RWPE2 (cell line): ENCODE data around the gene C12orf56.

Experiments
- ATAC-seq: fragments of 200-7000 bp; cut with Tn5 transposase; 3 replicates; pipeline ENCODE4 v1.9.1; 2021; ENCODE audit warnings: low read depth
- DNase-seq: peaks from one replicate; pipeline ENCODE4 v3.0.0-alpha.2; 2020; ENCODE audit warnings: low spot score
- H3K27ac ChIP-seq: fragments of 450-650 bp; 2 replicates; pipeline ENCODE4 v1.5.1; 2017; ENCODE audit warnings: mild to moderate bottlenecking; ENCODE audit not compliant: poor library complexity, severe bottlenecking
- H3K27me3 ChIP-seq: fragments of 250-450 bp; sonication (Bioruptor Pico); 2 replicates; pipeline ENCODE4 v1.5.1; 2021; ENCODE audit warnings: mild to moderate bottlenecking, moderate library complexity; ENCODE audit not compliant: insufficient read depth, poor library complexity, severe bottlenecking
- H3K36me3 ChIP-seq: fragments of 250-450 bp; sonication (Bioruptor Pico); 2 replicates; pipeline ENCODE4 v1.5.1; 2020; ENCODE audit warnings: low read depth, mild to moderate bottlenecking, moderate library complexity
- H3K4me1 ChIP-seq: fragments of 250-450 bp; sonication (Bioruptor Pico); 2 replicates; pipeline ENCODE4 v1.5.1; 2021; ENCODE audit warnings: mild to moderate bottlenecking, moderate library complexity; ENCODE audit not compliant: insufficient read depth, poor library complexity, severe bottlenecking
- H3K4me3 ChIP-seq: fragments of 250-450 bp; sonication (Bioruptor Pico); 2 replicates; pipeline ENCODE4 v1.5.1; 2021; ENCODE audit warnings: mild to moderate bottlenecking, moderate library complexity; ENCODE audit not compliant: severe bottlenecking
- H3K9me3 ChIP-seq: fragments of 250-450 bp; sonication (Bioruptor Pico); 2 replicates; pipeline ENCODE4 v1.5.1; 2021; ENCODE audit warnings: mild to moderate bottlenecking, moderate library complexity; ENCODE audit not compliant: severe bottlenecking
- TF ChIP-seq, protein P1 (sequence below): fragments of 450-650 bp; IDR thresholded peaks from one replicate; pipeline ENCODE4 v1.5.1; 2017; ENCODE audit warnings: mild to moderate bottlenecking, moderate library complexity; ENCODE audit not compliant: poor library complexity, severe bottlenecking

Gene C12orf56

GRCh38 chr12:64269161-64269560 lies 121.4 kb downstream of the C12orf56 start:
- Histone ChIP-seq H3K36me3 (no peaks in the 10 kb centered on the region), H3K9me3 (no peaks in the 10 kb centered on the region), H3K4me3 (no peak overlapping the region), H3K27ac (no peak overlapping the region), H3K4me1 (no peaks in the 10 kb centered on the region), H3K27me3 (no peaks in the 10 kb centered on the region)
- no peak for ATAC-seq
- no peak for DNase-seq
- TF ChIP-seq, protein P1, sequence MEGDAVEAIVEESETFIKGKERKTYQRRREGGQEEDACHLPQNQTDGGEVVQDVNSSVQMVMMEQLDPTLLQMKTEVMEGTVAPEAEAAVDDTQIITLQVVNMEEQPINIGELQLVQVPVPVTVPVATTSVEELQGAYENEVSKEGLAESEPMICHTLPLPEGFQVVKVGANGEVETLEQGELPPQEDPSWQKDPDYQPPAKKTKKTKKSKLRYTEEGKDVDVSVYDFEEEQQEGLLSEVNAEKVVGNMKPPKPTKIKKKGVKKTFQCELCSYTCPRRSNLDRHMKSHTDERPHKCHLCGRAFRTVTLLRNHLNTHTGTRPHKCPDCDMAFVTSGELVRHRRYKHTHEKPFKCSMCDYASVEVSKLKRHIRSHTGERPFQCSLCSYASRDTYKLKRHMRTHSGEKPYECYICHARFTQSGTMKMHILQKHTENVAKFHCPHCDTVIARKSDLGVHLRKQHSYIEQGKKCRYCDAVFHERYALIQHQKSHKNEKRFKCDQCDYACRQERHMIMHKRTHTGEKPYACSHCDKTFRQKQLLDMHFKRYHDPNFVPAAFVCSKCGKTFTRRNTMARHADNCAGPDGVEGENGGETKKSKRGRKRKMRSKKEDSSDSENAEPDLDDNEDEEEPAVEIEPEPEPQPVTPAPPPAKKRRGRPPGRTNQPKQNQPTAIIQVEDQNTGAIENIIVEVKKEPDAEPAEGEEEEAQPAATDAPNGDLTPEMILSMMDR, result no peak

DNA sequence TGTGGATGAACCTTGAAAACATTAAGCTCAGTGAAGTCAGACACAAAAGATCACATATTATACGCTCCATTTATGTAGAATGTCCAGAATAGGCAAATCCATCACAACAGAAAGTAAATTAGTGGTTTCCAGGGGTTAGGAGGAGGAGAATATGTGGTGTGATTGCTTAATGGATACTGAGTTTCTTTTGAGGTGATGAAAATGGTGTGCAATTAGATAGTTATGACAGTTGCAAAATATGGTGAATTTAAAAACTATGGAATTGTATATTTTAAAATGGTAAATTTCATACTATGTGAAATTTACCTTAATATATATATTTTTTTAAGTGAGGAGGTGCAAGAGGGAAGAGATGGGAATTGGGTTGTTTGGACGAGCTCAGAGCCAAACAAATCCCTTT lies 122.1 kb downstream of the C12orf56 start:
- DNase-seq (no peak), ATAC-seq (no peak)
- no peak overlapping the region for H3K4me3 ChIP-seq
- H3K27me3 ChIP-seq, result no peaks in the 10 kb centered on the region
- H3K9me3 ChIP-seq, result no peaks in the 10 kb centered on the region
- no peaks in the 10 kb centered on the region for H3K36me3 ChIP-seq
- H3K27ac ChIP-seq, result no peak overlapping the region
- no peaks in the 10 kb centered on the region for H3K4me1 ChIP-seq
- TF ChIP-seq, protein P1, result no peak

- no peak overlapping the region for H3K27ac ChIP-seq
- H3K4me3 ChIP-seq, result no peak overlapping the region
- no peaks in the 10 kb centered on the region for H3K4me1 ChIP-seq
- DNase-seq, result no peak
- no peaks in the 10 kb centered on the region for H3K9me3 ChIP-seq
- H3K36me3 ChIP-seq, result no peaks in the 10 kb centered on the region
- ATAC-seq, result no peak
- TF ChIP-seq, protein P1, result no peak
- H3K27me3 ChIP-seq, result no peaks in the 10 kb centered on the region
Measured at GRCh38 chr12:64265839-64266238, 124.7 kb downstream of the C12orf56 start.

DNA sequence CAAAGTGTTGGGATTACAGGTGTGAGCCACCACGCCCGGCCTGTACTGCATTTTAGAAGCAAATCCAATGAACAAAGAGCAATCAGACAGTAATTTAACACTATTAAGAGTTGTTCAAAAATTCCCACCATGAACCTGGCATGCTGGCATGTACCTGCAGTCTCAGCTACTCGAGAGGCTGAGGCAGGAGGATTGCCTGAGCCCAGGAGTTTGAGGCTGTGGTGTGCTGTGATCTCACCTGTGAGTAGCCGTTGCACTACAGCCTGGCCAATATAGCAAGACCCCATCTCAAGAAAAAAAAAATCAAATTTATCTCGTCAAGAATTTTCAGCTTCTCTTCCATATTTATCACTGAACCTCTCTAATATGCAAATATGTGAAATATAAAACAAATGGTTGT lies 128.7 kb downstream of the C12orf56 start:
- DNase-seq, result no peak
- ATAC-seq, result no peak
- no peak overlapping the region for H3K27ac ChIP-seq
- no peaks in the 10 kb centered on the region for H3K27me3 ChIP-seq
- TF ChIP-seq, protein P1, result no peak
- H3K9me3 ChIP-seq, result no peaks in the 10 kb centered on the region
- H3K36me3 ChIP-seq, result no peaks in the 10 kb centered on the region
- no peaks in the 10 kb centered on the region for H3K4me1 ChIP-seq
- H3K4me3 ChIP-seq, result no peak overlapping the region

- no peaks in the 10 kb centered on the region for H3K9me3 ChIP-seq
- H3K27ac ChIP-seq, result no peak overlapping the region
- TF ChIP-seq, protein P1, result no peak
- DNase-seq, result no peak
- H3K4me3 ChIP-seq, result no peak overlapping the region
- no peaks in the 10 kb centered on the region for H3K4me1 ChIP-seq
- no peaks in the 10 kb centered on the region for H3K36me3 ChIP-seq
- no peaks in the 10 kb centered on the region for H3K27me3 ChIP-seq
- ATAC-seq, result no peak
Measured at GRCh38 chr12:64258576-64258975, 132.0 kb downstream of the C12orf56 start.
